Testis (tissue), 2 donors: ENCODE data around the gene CPLX4.

Experiments used
- POLR2A ChIP-seq: fragments of 450-650 bp; IDR thresholded peaks from one replicate; pipeline ENCODE4 v1.6.1; 2017; ENCODE audit warnings: antibody characterized with exemption, mild to moderate bottlenecking, moderate library complexity
- TF ChIP-seq, protein P1 (sequence below), 3 experiments: fragments of 450-650 bp in 2 of 3; fragments of 200-600 bp in 1 of 3; sonication (generic) in 1 of 3; IDR thresholded peaks; one replicate each; pipeline ENCODE4 v1.5.1; 2016 to 2019; ENCODE audit warnings: antibody characterized with exemption in 3 of 3, mild to moderate bottlenecking in 2 of 3, moderate library complexity in 1 of 3

DNA sequence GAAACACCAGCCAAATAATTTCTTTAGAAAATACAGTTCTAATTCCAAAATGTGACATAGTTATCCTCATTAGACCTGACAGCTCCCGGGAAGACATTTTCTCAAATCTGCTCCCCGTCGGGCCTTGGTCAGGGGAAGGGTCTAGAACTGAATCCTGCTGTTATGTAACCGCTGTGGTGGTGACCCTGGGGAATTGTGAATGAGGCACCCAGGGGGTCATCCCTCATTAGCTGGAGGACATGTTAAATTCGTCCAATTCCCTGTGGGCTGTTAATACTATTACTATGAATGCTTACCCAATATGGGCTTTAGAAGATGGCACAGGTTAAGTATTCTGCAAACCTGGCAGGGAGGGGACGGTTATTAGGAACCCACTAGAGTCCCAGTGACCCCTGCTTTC lies 11.8 kb downstream of the CPLX4 start:
- TF ChIP-seq, protein P1, sequence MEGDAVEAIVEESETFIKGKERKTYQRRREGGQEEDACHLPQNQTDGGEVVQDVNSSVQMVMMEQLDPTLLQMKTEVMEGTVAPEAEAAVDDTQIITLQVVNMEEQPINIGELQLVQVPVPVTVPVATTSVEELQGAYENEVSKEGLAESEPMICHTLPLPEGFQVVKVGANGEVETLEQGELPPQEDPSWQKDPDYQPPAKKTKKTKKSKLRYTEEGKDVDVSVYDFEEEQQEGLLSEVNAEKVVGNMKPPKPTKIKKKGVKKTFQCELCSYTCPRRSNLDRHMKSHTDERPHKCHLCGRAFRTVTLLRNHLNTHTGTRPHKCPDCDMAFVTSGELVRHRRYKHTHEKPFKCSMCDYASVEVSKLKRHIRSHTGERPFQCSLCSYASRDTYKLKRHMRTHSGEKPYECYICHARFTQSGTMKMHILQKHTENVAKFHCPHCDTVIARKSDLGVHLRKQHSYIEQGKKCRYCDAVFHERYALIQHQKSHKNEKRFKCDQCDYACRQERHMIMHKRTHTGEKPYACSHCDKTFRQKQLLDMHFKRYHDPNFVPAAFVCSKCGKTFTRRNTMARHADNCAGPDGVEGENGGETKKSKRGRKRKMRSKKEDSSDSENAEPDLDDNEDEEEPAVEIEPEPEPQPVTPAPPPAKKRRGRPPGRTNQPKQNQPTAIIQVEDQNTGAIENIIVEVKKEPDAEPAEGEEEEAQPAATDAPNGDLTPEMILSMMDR (IDR thresholded peaks at IDR 0.05): no peak
- no peak for TF ChIP-seq POLR2A
